ENCODE data around the gene NTM.

GRCh38 chr11:132278801-132279574, 908.6 kb downstream of the NTM start:
- TF ChIP-seq POLR2AphosphoS5 (IDR thresholded peaks at IDR 0.05; ENCODE audit: low read depth): no peak
- peak; percentile 32 for TF ChIP-seq CTCF (IDR thresholded peaks at IDR 0.05; ENCODE audit: insufficient read depth, low read length)
- no peak for TF ChIP-seq REST (IDR thresholded peaks at IDR 0.05; ENCODE audit: insufficient replicate concordance, low read depth)
- TF ChIP-seq SPI1 (IDR thresholded peaks at IDR 0.05; ENCODE audit: borderline replicate concordance, low read depth): no peak
